IMR-90 (cell line): ENCODE results near the gene RAD1. TPM values are rescaled to one million over a fixed set of nuclear protein-coding genes. Genes with fewer than 3 reads are reported as not detected.

Experiments
- ATAC-seq: fragments of 200-7000 bp; cut with Tn5 transposase; 2 replicates; pipeline ENCODE4 v1.9.1; 2020; ENCODE audit warnings: low read depth, mild to moderate bottlenecking, moderate library complexity
- BruUV-seq: library from RNA; stranded (reverse); fragments of 400-500 nt; replicated peaks from 2 replicates; lab custom pipeline; 2021; lab: Mats Ljungman, UMichigan
- CTCF ChIA-PET: fragments of 300-600 bp; formaldehyde crosslinking; extraction: SDS; loops from one replicate; lab custom pipeline; 2021; ENCODE audit warnings: antibody characterized with exemption; lab: Yijun Ruan, JAX
- POLR2A ChIA-PET: fragments of 300-600 bp; sonication (Branson Sonifier 250); formaldehyde crosslinking; loops from one replicate; lab custom pipeline; 2022; ENCODE audit warnings: antibody characterized with exemption; ENCODE audit not compliant: unreplicated experiment; lab: Charles Lee
- DNase-seq: peaks from one replicate; pipeline ENCODE4 v3.0.0; 2013
- H2AFZ ChIP-seq: replicated peaks from 2 replicates; pipeline ENCODE3; 2013; ENCODE audit warnings: low read length, mild to moderate bottlenecking; ENCODE audit not compliant: poor library complexity
- H2AK5ac ChIP-seq: 2 replicates; pipeline ENCODE4 v1.6.1; 2013; ENCODE audit warnings: low read depth, low read length, inconsistent platforms
- H2AK9ac ChIP-seq: replicated peaks from 2 replicates; pipeline ENCODE3; 2013; ENCODE audit warnings: mild to moderate bottlenecking, low read depth, low read length, moderate library complexity; ENCODE audit not compliant: poor library complexity
- H2BK120ac ChIP-seq: 2 replicates; pipeline ENCODE4 v1.6.1; 2013; ENCODE audit warnings: low read depth, low read length, inconsistent platforms
- H2BK15ac ChIP-seq: 3 replicates; pipeline ENCODE4 v1.6.1; 2013; ENCODE audit warnings: low read depth, low read length, inconsistent platforms
- H2BK20ac ChIP-seq: 2 replicates; pipeline ENCODE4 v1.6.1; 2013; ENCODE audit warnings: low read depth, mild to moderate bottlenecking, inconsistent platforms, low read length, moderate library complexity
- H2BK5ac ChIP-seq: 2 replicates; pipeline ENCODE4 v1.6.1; 2013; ENCODE audit warnings: mild to moderate bottlenecking, low read depth, low read length, inconsistent platforms; ENCODE audit not compliant: poor library complexity, severe bottlenecking
- H3K14ac ChIP-seq: replicated peaks from 2 replicates; pipeline ENCODE4 v1.6.1; 2013; ENCODE audit warnings: low read depth, low read length, inconsistent platforms
- H3K18ac ChIP-seq: 2 replicates; pipeline ENCODE4 v1.6.1; 2013; ENCODE audit warnings: low read depth, low read length, control low read depth
- H3K23ac ChIP-seq: 2 replicates; pipeline ENCODE4 v1.6.1; 2013; ENCODE audit warnings: low read depth, low read length, inconsistent platforms
- H3K27ac ChIP-seq: 2 replicates; pipeline ENCODE4 v1.5.1; 2013; ENCODE audit warnings: mild to moderate bottlenecking, control low read depth, low read length; ENCODE audit not compliant: insufficient read depth
- H3K27me3 ChIP-seq: 2 replicates; pipeline ENCODE4 v1.6.1; 2013; ENCODE audit warnings: low read length; ENCODE audit not compliant: control insufficient read depth, insufficient read depth
- H3K36me3 ChIP-seq: 2 replicates; pipeline ENCODE4 v1.6.1; 2013; ENCODE audit warnings: low read length, mixed read lengths; ENCODE audit not compliant: control insufficient read depth, insufficient read depth
- H3K4ac ChIP-seq: 2 replicates; pipeline ENCODE4 v1.6.1; 2013; ENCODE audit warnings: low read depth, low read length, inconsistent platforms
- H3K4me1 ChIP-seq: 2 replicates; pipeline ENCODE4 v1.6.1; 2013; ENCODE audit warnings: low read length, mixed read lengths; ENCODE audit not compliant: control insufficient read depth, insufficient read depth
- H3K4me2 ChIP-seq: 2 replicates; pipeline ENCODE4 v1.6.1; 2013; ENCODE audit warnings: low read depth, mild to moderate bottlenecking, control low read depth, low read length, moderate library complexity
- H3K4me3 ChIP-seq: 2 replicates; pipeline ENCODE4 v1.5.1; 2013; ENCODE audit warnings: low read depth, mild to moderate bottlenecking, control low read depth, low read length, moderate library complexity; ENCODE audit not compliant: insufficient read depth
- H3K56ac ChIP-seq: 2 replicates; pipeline ENCODE4 v1.6.1; 2013; ENCODE audit warnings: low read length, inconsistent platforms; ENCODE audit not compliant: insufficient read depth; ENCODE audit errors: extremely low read depth
- H3K79me1 ChIP-seq, 2 experiments: 2 replicates each; pipeline ENCODE4 v1.6.1; 2013; ENCODE audit warnings: low read length in 2 of 2, inconsistent platforms in 1 of 2, low read depth in 1 of 2
- H3K9ac ChIP-seq: 2 replicates; pipeline ENCODE4 v1.6.1; 2013; ENCODE audit warnings: low read depth, low read length, control low read depth
- H3K9me1 ChIP-seq: 2 replicates; pipeline ENCODE4 v1.6.1; 2013; ENCODE audit warnings: low read length, inconsistent platforms; ENCODE audit not compliant: insufficient read depth
- H3K9me3 ChIP-seq: 2 replicates; pipeline ENCODE4 v1.6.1; 2013; ENCODE audit warnings: low read length; ENCODE audit not compliant: control insufficient read depth, insufficient read depth
- H4K20me1 ChIP-seq: 2 replicates; pipeline ENCODE4 v1.6.1; 2013; ENCODE audit warnings: low read length, inconsistent platforms; ENCODE audit not compliant: insufficient read depth
- H4K5ac ChIP-seq: 2 replicates; pipeline ENCODE4 v1.6.1; 2013; ENCODE audit warnings: mild to moderate bottlenecking, low read depth, low read length, control low read depth
- H4K8ac ChIP-seq, 2 experiments: 2 replicates each; pipeline ENCODE4 v1.6.1; 2013; ENCODE audit warnings: low read depth in 2 of 2, low read length in 2 of 2, control low read depth in 1 of 2, inconsistent platforms in 1 of 2
- H4K91ac ChIP-seq: 2 replicates; pipeline ENCODE4 v1.6.1; 2013; ENCODE audit warnings: low read depth, low read length, inconsistent platforms; ENCODE audit not compliant: insufficient read depth
- BHLHE40 ChIP-seq: fragments of 150-350 bp; IDR thresholded peaks from 2 replicates; pipeline ENCODE4 v1.6.1; 2016; ENCODE audit warnings: mild to moderate bottlenecking, low read depth, low read length
- CEBPB ChIP-seq: IDR thresholded peaks from 2 replicates; pipeline ENCODE4 v1.6.1; 2012; ENCODE audit warnings: low read depth, low read length, improper control_type of control experiment
- ELK1 ChIP-seq: fragments of 150-350 bp; IDR thresholded peaks from 2 replicates; pipeline ENCODE4 v1.6.1; 2016; ENCODE audit warnings: low read depth, mild to moderate bottlenecking, low read length, moderate library complexity, borderline replicate concordance
- FOS ChIP-seq: fragments of 150-350 bp; IDR thresholded peaks from 2 replicates; pipeline ENCODE4 v1.6.1; 2016; ENCODE audit warnings: low read depth, low read length
- MAFK ChIP-seq: IDR thresholded peaks from 2 replicates; pipeline ENCODE4 v1.6.1; 2012; ENCODE audit warnings: low read depth, low read length, improper control_type of control experiment
- MAZ ChIP-seq: IDR thresholded peaks from 2 replicates; pipeline ENCODE4 v1.6.1; 2012; ENCODE audit warnings: low read depth, mild to moderate bottlenecking, low read length, improper control_type of control experiment, moderate library complexity, borderline replicate concordance
- NFE2L2 ChIP-seq: fragments of 150-350 bp; IDR thresholded peaks from 2 replicates; pipeline ENCODE4 v1.6.1; 2016; ENCODE audit warnings: low read depth, mild to moderate bottlenecking, low read length
- POLR2A ChIP-seq: IDR thresholded peaks from 2 replicates; pipeline ENCODE4 v1.6.1; 2012; ENCODE audit warnings: mild to moderate bottlenecking, low read depth, low read length
- RAD21 ChIP-seq: IDR thresholded peaks from 2 replicates; pipeline ENCODE4 v1.6.1; 2012; ENCODE audit warnings: low read length, improper control_type of control experiment
- RCOR1 ChIP-seq: IDR thresholded peaks from 2 replicates; pipeline ENCODE4 v1.6.1; 2012; ENCODE audit warnings: mild to moderate bottlenecking, low read length, improper control_type of control experiment; ENCODE audit not compliant: insufficient replicate concordance
- RFX5 ChIP-seq: IDR thresholded peaks from 2 replicates; pipeline ENCODE4 v1.8.0; 2012; ENCODE audit warnings: low read depth, mild to moderate bottlenecking, low read length, moderate library complexity
- SMC3 ChIP-seq: fragments of 150-350 bp; IDR thresholded peaks from 2 replicates; pipeline ENCODE4 v1.6.1; 2016; ENCODE audit warnings: low read depth, mild to moderate bottlenecking, antibody characterized with exemption, low read length, moderate library complexity
- USF2 ChIP-seq: fragments of 150-350 bp; IDR thresholded peaks from 2 replicates; pipeline ENCODE4 v1.6.1; 2017; ENCODE audit warnings: mild to moderate bottlenecking, antibody characterized with exemption, low read length, low read depth
- whole genome bisulfite sequencing, 2 experiments: methylation state at CpG; one replicate each; pipeline versions ENCODE4 v1.1.5 to v1.1.7; 2013; ENCODE audit warnings: missing lambda C conversion rate in 2 of 2; ENCODE audit not compliant: insufficient read length in 1 of 2; ENCODE audit errors: extremely low coverage in 2 of 2; 5-methylcytosine and 5-hydroxymethylcytosine counted together
- dilution Hi-C: fragments of 300-500 bp; cut with HindIII; formaldehyde crosslinking; loops from one replicate; pipeline ENCODE4 v1.14.3; 2018; ENCODE audit warnings: low sequenced_read_pairs; ENCODE audit not compliant: unreplicated experiment
- in situ Hi-C: fragments of 300-500 bp; cut with MboI; formaldehyde crosslinking; loops from 3 replicates; pipeline ENCODE4 v1.14.3; 2019; ENCODE audit warnings: low sequenced_read_pairs, inconsistent platforms, mixed read lengths
- intact Hi-C: fragments of 100-400 bp; cut with micrococcal nuclease; formaldehyde crosslinking; loops from 2 replicates; pipeline ENCODE4 v1.10.0; 2022
- polyA plus RNA-seq, 3 experiments: library from polyadenylated mRNA; depleted of rRNA; stranded (reverse); fragments of >200 nt; gene quantifications; 2 replicates each; pipeline ENCODE4 v1.2.3, GENCODE V29; 2012; ENCODE audit warnings: low replicate concordance in 1 of 3
- total RNA-seq: library from RNA; depleted of rRNA; stranded (reverse); fragments of >200 nt; gene quantifications from 2 replicates; pipeline ENCODE4 v1.2.3, GENCODE V29; 2012

RAD1 gene
- total and polyA plus RNA-seq, 2 of the 4 experiments (the other 2 are of a cell fraction): 18.5 to 21.5 TPM

- DNase-seq (no peak), ATAC-seq (no peak)
- no peak overlapping the region for H3K4ac ChIP-seq
- H3K23ac ChIP-seq: no peak overlapping the region
- no peak overlapping the region for H2AK5ac ChIP-seq
- H3K27ac ChIP-seq: no peak overlapping the region
- no CpG with 5 or more reads among the region's 5 CpGs for WGBS, 2 experiments
- in situ Hi-C loops (no loop called here), dilution Hi-C loops (no loop called here), intact Hi-C loops (no loop called here)
- peaks cover 10 to 43% of the 10 kb centered on the region in 2 experiments for H3K79me1 ChIP-seq
- H3K18ac ChIP-seq: no peak overlapping the region
- POLR2A ChIA-PET: no interaction called here
- no peak overlapping the region for H2BK120ac ChIP-seq
- H3K27me3 ChIP-seq: no peaks in the 10 kb centered on the region
- no peak for TF ChIP-seq ELK1
- no peak for TF ChIP-seq MAZ
- no peak for TF ChIP-seq BHLHE40
- no peak for TF ChIP-seq POLR2A
- no peak for TF ChIP-seq SMC3
- TF ChIP-seq RFX5: no peak
- TF ChIP-seq RCOR1: no peak
- TF ChIP-seq RAD21: no peak
- TF ChIP-seq CEBPB: no peak
- TF ChIP-seq USF2: no peak
- TF ChIP-seq NFE2L2: no peak
- TF ChIP-seq MAFK: no peak
- TF ChIP-seq FOS: no peak
- no peak overlapping the region for H3K4me3 ChIP-seq
- no peak overlapping the region for H3K9ac ChIP-seq
- no TSS peak for BruUV-seq
- peaks cover 7% of the 10 kb centered on the region for H3K36me3 ChIP-seq
- no peak overlapping the region for H4K8ac ChIP-seq
- no peak overlapping the region for H2AFZ ChIP-seq
- peaks cover 10% of the 10 kb centered on the region for H3K4me1 ChIP-seq
- H2BK15ac ChIP-seq: no peak overlapping the region
- H4K5ac ChIP-seq: no peak overlapping the region
- H3K9me3 ChIP-seq: no peaks in the 10 kb centered on the region
- H2AK9ac ChIP-seq: no peak overlapping the region
- no peak overlapping the region for H3K14ac ChIP-seq
- H4K91ac ChIP-seq: no peak overlapping the region
- CTCF ChIA-PET: no interaction called here
- H3K56ac ChIP-seq: no peak overlapping the region
- H3K9me1 ChIP-seq: peaks cover 6% of the 10 kb centered on the region
- H2BK5ac ChIP-seq: no peak overlapping the region
- H2BK20ac ChIP-seq: no peak overlapping the region
- peaks cover 13% of the 10 kb centered on the region for H4K20me1 ChIP-seq
- no peak overlapping the region for H3K4me2 ChIP-seq
These were observed 12.5 kb upstream of the RAD1 start for GRCh38 chr5:34927785-34928184.
